EL (cell line): ENCODE results near the gene SLC7A8.

Experiments used
- DNase-seq: peaks from one replicate; pipeline ENCODE4 v3.0.0-alpha.2; 2016

Gene SLC7A8

GRCh38 chr14:23128969-23129758 lies 54.3 kb downstream of the SLC7A8 start:
- no peak for DNase-seq

GRCh38 chr14:23127861-23128260 lies 55.6 kb downstream of the SLC7A8 start:
- no peak for DNase-seq

DNA sequence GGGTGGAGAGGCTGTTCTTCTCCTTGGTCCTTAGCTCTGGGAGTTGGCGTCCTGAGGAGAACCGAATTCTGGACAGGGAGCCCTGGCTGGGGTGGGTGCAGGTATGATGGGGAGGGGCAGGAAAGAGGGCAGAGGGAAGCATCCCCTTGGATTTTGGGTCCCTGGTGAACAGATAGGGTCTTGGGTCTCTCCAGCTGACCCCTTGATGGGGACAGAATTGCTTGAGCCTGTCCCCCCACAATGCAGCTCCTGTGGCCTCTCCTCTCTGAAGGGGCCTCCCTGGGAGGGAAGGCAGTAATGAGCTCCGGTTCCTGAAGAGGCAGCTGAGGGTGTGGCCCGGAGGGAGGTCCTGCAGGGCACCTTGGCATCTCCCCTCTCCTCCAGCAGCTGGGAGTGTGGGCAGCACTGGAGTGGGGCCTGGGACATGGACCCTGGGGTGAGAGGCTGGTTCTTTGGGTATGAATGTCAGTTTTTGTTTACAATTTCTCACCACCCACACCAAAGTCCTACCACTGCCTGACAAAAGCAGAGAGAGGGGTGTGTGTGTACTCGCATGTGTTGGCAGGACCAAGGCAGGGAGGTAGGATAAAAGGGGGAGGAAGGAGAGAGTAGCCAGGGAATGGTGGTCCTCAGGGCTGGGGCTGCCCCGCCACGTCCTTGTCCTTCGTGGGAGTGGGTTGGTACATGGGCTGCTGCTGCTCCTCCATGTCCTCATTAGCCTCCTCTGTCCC lies 56.7 kb downstream of the SLC7A8 start:
- no peak for DNase-seq

GRCh38 chr14:23125933-23126524 lies 57.4 kb downstream of the SLC7A8 start:
- no peak for DNase-seq

DNA sequence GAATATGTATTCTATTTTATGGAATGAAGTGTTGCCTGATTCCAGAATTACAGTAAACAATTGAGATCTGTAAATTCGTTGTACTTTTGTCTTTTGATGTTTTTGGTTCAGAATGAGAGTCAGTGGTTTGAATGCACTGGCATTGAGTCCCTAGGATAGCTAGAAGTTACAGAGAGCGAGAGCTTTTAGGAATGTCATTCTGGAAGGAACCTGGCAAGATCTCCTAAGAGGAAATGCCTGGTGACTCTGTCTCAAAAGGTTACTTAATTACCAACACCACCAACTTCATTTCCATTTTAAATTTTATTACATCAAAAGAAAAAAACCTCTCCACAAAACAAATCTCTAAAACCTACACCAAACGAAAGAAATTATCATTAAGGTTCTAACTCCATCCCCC lies 58.4 kb downstream of the SLC7A8 start:
- no peak for DNase-seq

- no peak for DNase-seq
These were observed 59.0 kb downstream of the SLC7A8 start for GRCh38 chr14:23124337-23124954.

DNA sequence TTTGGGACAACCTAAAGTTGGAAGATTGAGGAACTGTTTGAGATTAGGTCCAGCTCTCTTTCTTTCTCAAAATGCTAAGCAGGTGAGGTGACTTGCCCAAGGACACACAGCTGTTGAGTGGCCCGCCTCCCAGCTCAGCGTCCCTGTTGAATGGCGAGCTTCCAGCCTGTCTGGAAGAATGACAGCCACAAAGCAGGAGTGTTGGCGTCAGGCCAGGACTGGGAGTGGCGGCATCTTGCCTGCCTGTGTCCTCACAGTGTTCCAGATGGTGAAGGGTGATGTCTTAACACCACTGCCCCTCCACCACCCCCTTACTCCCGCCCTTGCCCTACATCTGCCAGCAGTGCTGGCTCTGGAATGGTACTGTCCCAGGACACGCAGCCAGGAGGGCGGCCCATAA lies 60.0 kb downstream of the SLC7A8 start:
- no peak for DNase-seq

- DNase-seq = no peak
These were observed 61.4 kb downstream of the SLC7A8 start for GRCh38 chr14:23122086-23122485.

- DNase-seq = peak; percentile 50
These were observed 62.1 kb downstream of the SLC7A8 start for GRCh38 chr14:23121361-23121771.

DNA sequence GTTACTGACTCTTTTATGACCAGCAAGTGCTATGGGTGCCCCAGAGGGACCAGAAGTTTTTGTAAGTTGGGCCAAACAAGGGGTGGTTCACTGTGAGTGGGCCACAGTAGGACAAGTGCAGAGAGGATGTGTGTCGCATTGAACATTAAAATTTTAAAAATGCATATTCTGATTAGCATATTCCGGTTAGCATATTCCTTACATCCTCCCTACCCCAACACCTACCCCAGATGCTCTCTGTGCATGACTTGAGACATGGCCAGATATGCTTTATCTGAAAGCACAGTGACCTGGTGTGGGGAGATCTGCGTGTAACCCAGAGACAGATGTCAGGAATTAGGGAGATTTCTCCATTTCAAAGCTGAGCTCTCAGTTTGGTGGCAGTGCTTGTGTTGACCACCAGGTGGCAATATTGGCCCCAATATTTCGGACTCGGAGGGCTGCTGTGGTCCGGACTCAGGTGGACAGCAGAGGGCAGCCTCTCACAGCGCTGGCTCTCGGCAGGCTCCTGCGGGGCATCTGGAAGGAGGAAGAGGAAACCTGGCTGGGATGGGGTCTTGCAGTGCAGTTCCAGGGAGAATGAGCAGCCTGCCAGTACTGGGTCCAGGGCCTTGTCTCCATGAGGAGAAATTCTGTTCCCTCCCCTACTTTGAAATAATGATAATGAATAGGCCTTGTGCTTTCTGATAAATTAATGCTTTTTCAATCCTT lies 62.8 kb downstream of the SLC7A8 start:
- peak; percentile 87 for DNase-seq

GRCh38 chr14:23119363-23120327 lies 63.8 kb downstream of the SLC7A8 start:
- no peak for DNase-seq

DNA sequence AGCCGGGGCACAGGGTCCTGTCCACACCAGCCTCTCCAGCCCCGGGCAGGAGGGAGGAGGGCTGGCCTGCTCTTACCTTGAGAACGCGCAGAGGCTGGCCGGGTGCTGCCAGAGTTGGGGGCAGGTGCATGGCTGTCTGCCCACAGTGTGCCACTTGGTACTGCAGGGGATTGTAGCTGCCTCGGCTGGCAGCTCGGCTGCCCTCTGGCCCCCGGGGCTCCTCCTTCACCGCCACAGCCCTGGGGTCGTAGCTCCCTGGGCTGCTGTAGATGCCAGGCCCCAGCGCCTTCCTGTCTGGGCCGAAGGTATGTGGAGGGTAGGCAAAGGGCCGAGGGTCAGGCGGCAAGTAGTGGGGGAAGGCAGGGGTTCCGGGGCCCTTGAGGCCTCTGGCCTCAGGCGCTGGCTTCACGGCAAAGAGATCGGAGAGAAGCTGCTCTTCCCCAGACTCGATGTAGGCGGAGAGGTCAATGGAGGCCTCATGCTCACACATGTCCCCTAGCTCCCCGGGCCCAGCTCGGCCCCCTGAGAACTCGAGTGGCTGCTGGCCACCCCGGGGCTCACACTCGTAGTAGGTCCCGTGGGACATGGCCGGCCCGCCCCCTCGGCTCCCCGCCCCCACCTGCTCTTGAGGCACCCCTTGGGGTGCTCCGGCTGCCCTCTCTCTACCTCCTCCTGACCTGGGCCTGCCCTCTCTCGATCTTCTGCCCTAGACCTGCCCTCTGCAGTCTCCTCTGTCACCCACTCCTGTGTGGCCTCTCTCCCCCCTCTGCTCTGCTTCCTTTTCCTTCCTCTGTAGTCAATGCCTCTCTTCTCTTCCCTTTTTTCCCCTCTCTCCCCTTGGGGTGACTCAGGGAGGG lies 64.7 kb downstream of the SLC7A8 start, which contains the start of gene CEBPE:
Gene CEBPE, minus strand, starts transcription at position 750 of the 857 bp plus-strand sequence. Its CDS starts 164 bp downstream, at position 586.
- no peak for DNase-seq

- DNase-seq = no peak
These were observed 66.0 kb downstream of the SLC7A8 start for GRCh38 chr14:23117371-23118020.

GRCh38 chr14:23115918-23116317 lies 67.5 kb downstream of the SLC7A8 start:
- no peak for DNase-seq

DNA sequence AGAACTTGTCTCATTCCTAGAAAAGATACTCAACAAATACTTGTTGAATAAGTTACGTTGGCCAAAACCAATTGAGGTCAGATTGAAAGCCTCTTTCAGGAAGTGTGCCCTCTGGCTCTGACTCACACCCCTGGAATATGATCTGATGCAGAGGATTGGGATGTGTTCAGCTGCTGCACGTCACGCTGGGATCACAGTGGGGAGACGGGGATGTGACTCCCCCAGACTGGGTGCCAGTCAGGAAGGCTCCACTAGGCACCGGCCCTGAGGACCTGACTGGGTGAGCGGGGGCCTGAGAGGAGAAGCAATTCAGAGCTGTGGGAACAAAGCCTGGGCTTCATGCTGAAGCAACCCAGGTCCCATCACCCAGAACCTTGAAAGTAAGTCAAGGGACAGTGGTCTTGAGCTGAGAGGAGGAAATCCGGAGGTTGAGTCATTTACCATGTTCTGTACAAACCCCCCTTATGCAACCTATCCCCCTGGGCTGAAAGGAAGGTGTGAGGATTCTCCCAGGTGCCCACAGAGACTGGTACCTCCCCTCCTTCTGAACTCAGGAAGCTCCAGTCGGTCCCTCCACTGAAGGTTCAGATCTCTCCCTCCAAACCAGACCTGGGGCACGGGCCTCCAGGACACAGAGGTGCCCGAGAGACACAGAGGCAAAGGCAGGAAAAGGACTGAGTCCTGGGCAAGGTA lies 68.3 kb downstream of the SLC7A8 start:
- peak; percentile 99 for DNase-seq

GRCh38 chr14:23114669-23115038 lies 68.8 kb downstream of the SLC7A8 start:
- no peak for DNase-seq

DNA sequence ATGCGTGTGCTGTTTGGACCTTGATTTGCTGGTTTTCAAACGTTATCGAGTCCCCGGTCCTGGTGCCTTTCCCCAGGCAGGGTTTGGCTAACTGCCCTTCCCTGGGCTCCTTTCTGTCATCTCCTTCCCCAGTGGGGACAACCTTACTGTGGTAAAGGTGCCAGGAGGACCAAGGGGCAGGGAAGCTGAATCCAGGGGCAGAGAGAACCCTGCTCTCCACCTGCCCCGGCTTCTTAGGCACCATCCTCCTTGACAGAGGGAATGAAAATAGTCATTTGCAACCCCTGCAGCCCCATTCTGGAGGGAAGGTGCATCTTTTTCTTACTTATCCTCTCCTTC lies 69.4 kb downstream of the SLC7A8 start:
- no peak for DNase-seq

GRCh38 chr14:23113431-23114119 lies 69.9 kb downstream of the SLC7A8 start:
- DNase-seq = no peak
